HG02840 (cell line): ENCODE data around the gene ADAMTSL4.

Experiments
- ATAC-seq: cut with Tn5 transposase; IDR thresholded peaks from one replicate; pipeline ENCODE4 v1.9.1; 2021; ENCODE audit warnings: mild to moderate bottlenecking, moderate library complexity, moderate number of reproducible peaks; ENCODE audit not compliant: unreplicated experiment, low FRiP score

The ADAMTSL4 gene

GRCh38 chr1:150532860-150533259, 16.3 kb upstream of the ADAMTSL4 start:
- ATAC-seq: no peak

- no peak for ATAC-seq
Observed at GRCh38 chr1:150534002-150534401, 15.2 kb upstream of the ADAMTSL4 start.

GRCh38 chr1:150535511-150536287, 13.5 kb upstream of the ADAMTSL4 start:
- no peak for ATAC-seq

GRCh38 chr1:150536836-150537731, 12.1 kb upstream of the ADAMTSL4 start:
- no peak for ATAC-seq

- no peak for ATAC-seq
Observed at GRCh38 chr1:150537732-150538684, 11.2 kb upstream of the ADAMTSL4 start.

GRCh38 chr1:150543500-150544143, 5.6 kb upstream of the ADAMTSL4 start:
- no peak for ATAC-seq

- no peak for ATAC-seq
Observed at GRCh38 chr1:150544204-150544603, 5.0 kb upstream of the ADAMTSL4 start.

- ATAC-seq: no peak
Observed at GRCh38 chr1:150545486-150546032, 3.6 kb upstream of the ADAMTSL4 start.

- no peak for ATAC-seq
Observed at GRCh38 chr1:150546294-150546937, 2.8 kb upstream of the ADAMTSL4 start.

- no peak for ATAC-seq
Observed at GRCh38 chr1:150548324-150548631, 930 bp upstream of the ADAMTSL4 start.

GRCh38 chr1:150549496-150550221, 451 bp downstream of the ADAMTSL4 start:
- ATAC-seq: no peak

- ATAC-seq: no peak
Observed at GRCh38 chr1:150550222-150551050, 1.2 kb downstream of the ADAMTSL4 start.

GRCh38 chr1:150551051-150551783, 2.0 kb downstream of the ADAMTSL4 start:
- no peak for ATAC-seq

GRCh38 chr1:150551784-150552127, 2.5 kb downstream of the ADAMTSL4 start:
- ATAC-seq: no peak

GRCh38 chr1:150552128-150552910, 3.1 kb downstream of the ADAMTSL4 start:
- no peak for ATAC-seq

GRCh38 chr1:150552911-150553289, 3.7 kb downstream of the ADAMTSL4 start:
- no peak for ATAC-seq
